ENCODE data around the gene DNAJC5G. TPM values are rescaled to one million over a fixed set of nuclear protein-coding genes. Genes with fewer than 3 reads are reported as not detected.

Gene DNAJC5G
- total and polyA plus RNA-seq, 2 experiments from 2014 or later, result not detected

GRCh38 chr2:27255187-27255586 lies 20.0 kb upstream of the DNAJC5G start:
- Histone ChIP-seq H3K36me3 (ENCODE audit: low read depth) (no peaks in the 10 kb centered on the region), H3K9me2 (ENCODE audit: insufficient read depth) (no peaks in the 10 kb centered on the region), H3K9me3 (ENCODE audit: low read depth) (no peaks in the 10 kb centered on the region), H3K4me3 (no peak overlapping the region), H4K20me1 (ENCODE audit: insufficient read depth) (no peaks in the 10 kb centered on the region), H3F3A (ENCODE audit: insufficient read depth) (peaks cover 7% of the 10 kb centered on the region; the same call in 1 of the 2 replicates), H3K27me3 (replicated peaks; ENCODE audit: insufficient read depth) (peaks cover 9% of the 10 kb centered on the region), H3K4me2 (ENCODE audit: unreplicated experiment) (no peak overlapping the region), H3K4me1 (ENCODE audit: insufficient read depth) (peaks cover 10% of the 10 kb centered on the region), H2AFZ (no peak overlapping the region), H3K79me2 (ENCODE audit: insufficient read depth) (no peaks in the 10 kb centered on the region), H3K27ac (no peak overlapping the region), H3K9ac (no peak overlapping the region)
- 49 to 51% methylated on average over 13 of the region's 13 CpGs for WGBS, 2 experiments (ENCODE audit: low coverage in 1 of 2, low lambda C conversion rate in 2 of 2, missing lambda C conversion rate in 2 of 2)
- TF ChIP-seq EZH2phosphoT487 (IDR thresholded peaks at IDR 0.05; ENCODE audit: insufficient read depth, low read depth) (no peak), EZH2 (IDR thresholded peaks at IDR 0.05; ENCODE audit: insufficient read depth, poor library complexity, severe bottlenecking) (no peak)
- no peak for DNase-seq
- in situ Hi-C loops (cut with MboI), result no loop called here

- Histone ChIP-seq H3K4me3 (no peak overlapping the region), H3K27me3 (replicated peaks; ENCODE audit: insufficient read depth) (peaks cover 13% of the 10 kb centered on the region), H4K20me1 (ENCODE audit: insufficient read depth) (no peaks in the 10 kb centered on the region), H3K9ac (no peak overlapping the region), H3K9me2 (ENCODE audit: insufficient read depth) (no peaks in the 10 kb centered on the region), H3K4me1 (ENCODE audit: insufficient read depth) (peaks cover 10% of the 10 kb centered on the region), H3K4me2 (ENCODE audit: unreplicated experiment) (no peak overlapping the region), H3K9me3 (ENCODE audit: low read depth) (no peaks in the 10 kb centered on the region), H3K36me3 (ENCODE audit: low read depth) (no peaks in the 10 kb centered on the region), H2AFZ (no peak overlapping the region), H3F3A (ENCODE audit: insufficient read depth) (peaks cover 7% of the 10 kb centered on the region; the same call in 1 of the 2 replicates), H3K27ac (no peak overlapping the region), H3K79me2 (ENCODE audit: insufficient read depth) (no peaks in the 10 kb centered on the region)
- in situ Hi-C loops (cut with MboI), result no loop called here
- 25 to 31% methylated on average over 1 of the region's 1 CpG for WGBS, 2 experiments (ENCODE audit: low coverage in 1 of 2, low lambda C conversion rate in 2 of 2, missing lambda C conversion rate in 2 of 2)
- DNase-seq, result peak; percentile 83
- no peak for TF ChIP-seq EZH2phosphoT487 (IDR thresholded peaks at IDR 0.05; ENCODE audit: insufficient read depth, low read depth)
- no peak for TF ChIP-seq EZH2 (IDR thresholded peaks at IDR 0.05; ENCODE audit: insufficient read depth, poor library complexity, severe bottlenecking)
These were observed 19.6 kb upstream of the DNAJC5G start for GRCh38 chr2:27255660-27256059.

- TF ChIP-seq EZH2phosphoT487 (IDR thresholded peaks at IDR 0.05; ENCODE audit: insufficient read depth, low read depth), result no peak
- TF ChIP-seq EZH2 (IDR thresholded peaks at IDR 0.05; ENCODE audit: insufficient read depth, poor library complexity, severe bottlenecking), result no peak
- H3K9me3 ChIP-seq (ENCODE audit: low read depth), result no peaks in the 10 kb centered on the region
- no peak overlapping the region for H3K9ac ChIP-seq
- H2AFZ ChIP-seq, result no peak overlapping the region
- no peaks in the 10 kb centered on the region for H3K9me2 ChIP-seq (ENCODE audit: insufficient read depth)
- H4K20me1 ChIP-seq (ENCODE audit: insufficient read depth), result no peaks in the 10 kb centered on the region
- H3K27me3 ChIP-seq (replicated peaks; ENCODE audit: insufficient read depth), result peaks cover 26% of the 10 kb centered on the region
- no peak for DNase-seq
- peaks cover 10% of the 10 kb centered on the region for H3K4me1 ChIP-seq (ENCODE audit: insufficient read depth)
- H3K27ac ChIP-seq, result no peak overlapping the region
- peaks cover 7% of the 10 kb centered on the region; the same call in 1 of the 2 replicates for H3F3A ChIP-seq (ENCODE audit: insufficient read depth)
- H3K4me3 ChIP-seq, result no peak overlapping the region
- no peaks in the 10 kb centered on the region for H3K79me2 ChIP-seq (ENCODE audit: insufficient read depth)
- no peak overlapping the region for H3K4me2 ChIP-seq (ENCODE audit: unreplicated experiment)
- WGBS, 2 experiments (ENCODE audit: low coverage in 1 of 2, low lambda C conversion rate in 2 of 2, missing lambda C conversion rate in 2 of 2), result 80 to 83% methylated on average over 7 of the region's 7 CpGs
- no peaks in the 10 kb centered on the region for H3K36me3 ChIP-seq (ENCODE audit: low read depth)
- in situ Hi-C loops (cut with MboI), result no loop called here
These were observed 18.3 kb upstream of the DNAJC5G start for GRCh38 chr2:27256855-27257454.

- no peaks in the 10 kb centered on the region for H3K79me2 ChIP-seq (ENCODE audit: insufficient read depth)
- H3K27me3 ChIP-seq (replicated peaks; ENCODE audit: insufficient read depth), result peaks cover 37% of the 10 kb centered on the region
- H4K20me1 ChIP-seq (ENCODE audit: insufficient read depth), result no peaks in the 10 kb centered on the region
- H3K9me3 ChIP-seq (ENCODE audit: low read depth), result no peaks in the 10 kb centered on the region
- no peak overlapping the region for H2AFZ ChIP-seq
- DNase-seq, result no peak
- no peaks in the 10 kb centered on the region for H3K9me2 ChIP-seq (ENCODE audit: insufficient read depth)
- no peaks in the 10 kb centered on the region for H3K36me3 ChIP-seq (ENCODE audit: low read depth)
- TF ChIP-seq EZH2 (IDR thresholded peaks at IDR 0.05; ENCODE audit: insufficient read depth, poor library complexity, severe bottlenecking) (no peak), EZH2phosphoT487 (IDR thresholded peaks at IDR 0.05; ENCODE audit: insufficient read depth, low read depth) (no peak)
- H3K4me3 ChIP-seq, result no peak overlapping the region
- H3K4me2 ChIP-seq (ENCODE audit: unreplicated experiment), result no peak overlapping the region
- 59 to 72% methylated on average over 7 to 8 of the region's 8 CpGs for WGBS, 2 experiments (ENCODE audit: low coverage in 1 of 2, low lambda C conversion rate in 2 of 2, missing lambda C conversion rate in 2 of 2)
- H3K4me1 ChIP-seq (ENCODE audit: insufficient read depth), result peaks cover 10% of the 10 kb centered on the region
- peaks cover 7% of the 10 kb centered on the region; the same call in 1 of the 2 replicates for H3F3A ChIP-seq (ENCODE audit: insufficient read depth)
- in situ Hi-C loops (cut with MboI), result no loop called here
- H3K27ac ChIP-seq, result no peak overlapping the region
- no peak overlapping the region for H3K9ac ChIP-seq
These were observed 17.2 kb upstream of the DNAJC5G start for GRCh38 chr2:27258051-27258450.

Data from GM23248 (cell line).